GM19239 (cell line): ENCODE measurements around the gene COA7.

Source experiments
- DNase-seq: peaks from one replicate; pipeline ENCODE4 v3.0.0; 2011; ENCODE audit warnings: low spot score; ENCODE audit not compliant: insufficient read length
- FAIRE-seq: peaks from 2 replicates; lab custom pipeline; 2011; peaks lifted over from hg19 to GRCh38; lab: Jason Lieb, UNC

The COA7 gene

GRCh38 chr1:52674497-52675384 is 23.4 kb downstream of the COA7 start:
- FAIRE-seq: no peak
- DNase-seq: no peak

DNA sequence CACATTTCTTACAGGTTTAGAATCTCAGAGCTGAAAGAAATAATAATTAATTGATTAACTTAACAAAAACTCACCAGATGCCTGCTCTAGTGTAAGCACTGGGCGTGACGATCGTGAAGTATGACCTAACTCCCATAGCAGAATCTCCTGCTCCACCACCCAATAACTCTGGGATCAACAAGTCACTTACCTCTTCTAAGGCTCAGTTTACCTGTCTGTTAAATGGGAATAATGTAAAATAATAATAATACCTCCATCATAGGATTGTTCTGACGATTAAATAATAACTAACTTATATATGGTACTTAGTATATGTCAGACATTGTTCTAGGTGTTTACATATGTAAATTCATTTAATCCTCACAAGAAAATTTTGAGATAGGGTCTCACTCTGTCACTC is 24.6 kb downstream of the COA7 start:
- DNase-seq (no peak), FAIRE-seq (no peak)

- FAIRE-seq (no peak), DNase-seq (no peak)
Observed at GRCh38 chr1:52672946-52673345, 25.2 kb downstream of the COA7 start.

- FAIRE-seq (no peak), DNase-seq (no peak)
Observed at GRCh38 chr1:52670604-52671003, 27.5 kb downstream of the COA7 start.

DNA sequence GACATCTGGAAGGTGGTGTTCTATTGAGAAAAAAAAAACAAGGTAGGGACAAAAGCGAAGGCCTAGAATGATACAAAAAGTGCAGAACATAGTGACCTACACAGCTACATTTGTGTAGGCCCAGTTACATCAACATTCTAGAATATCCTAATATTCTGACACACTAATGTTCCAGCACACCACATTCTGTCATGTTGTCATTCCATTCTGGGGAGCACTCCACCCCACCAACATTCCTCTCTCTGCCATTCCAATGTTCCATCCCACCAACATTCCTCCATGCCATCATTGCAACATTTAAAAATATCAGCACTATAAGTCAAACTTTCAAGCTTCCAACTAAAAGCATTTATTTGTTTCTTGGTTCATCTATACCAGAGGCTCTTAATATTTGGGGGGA is 28.5 kb downstream of the COA7 start:
- FAIRE-seq: no peak

DNA sequence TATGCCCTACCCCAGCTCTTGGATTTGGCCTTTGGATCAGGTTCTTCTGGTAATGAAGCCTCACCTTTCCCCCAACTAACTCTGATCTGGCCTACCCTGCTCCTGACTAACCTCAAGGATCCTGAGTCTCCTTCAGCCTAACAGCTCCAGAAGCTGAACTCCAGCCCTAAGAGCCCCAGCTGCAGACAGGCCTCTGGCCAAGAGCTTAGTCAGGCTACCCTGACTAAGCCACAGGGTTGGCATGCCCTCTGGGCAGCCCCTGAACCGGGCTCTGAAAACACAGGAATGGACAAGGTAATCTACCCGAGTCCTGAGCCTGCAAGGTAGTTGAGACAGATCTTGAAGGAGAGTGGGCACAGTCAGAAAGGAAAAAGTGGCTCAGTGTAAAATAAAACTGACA is 29.4 kb downstream of the COA7 start:
- no peak for DNase-seq
- no peak for FAIRE-seq

More for the DNA sequence above, 28.5 kb downstream of the COA7 start:
- DNase-seq: no peak

- DNase-seq (no peak), FAIRE-seq (no peak)
Observed at GRCh38 chr1:52667984-52668383, 30.2 kb downstream of the COA7 start.

GRCh38 chr1:52667290-52667689 is 30.9 kb downstream of the COA7 start:
- DNase-seq (no peak), FAIRE-seq (no peak)

DNA sequence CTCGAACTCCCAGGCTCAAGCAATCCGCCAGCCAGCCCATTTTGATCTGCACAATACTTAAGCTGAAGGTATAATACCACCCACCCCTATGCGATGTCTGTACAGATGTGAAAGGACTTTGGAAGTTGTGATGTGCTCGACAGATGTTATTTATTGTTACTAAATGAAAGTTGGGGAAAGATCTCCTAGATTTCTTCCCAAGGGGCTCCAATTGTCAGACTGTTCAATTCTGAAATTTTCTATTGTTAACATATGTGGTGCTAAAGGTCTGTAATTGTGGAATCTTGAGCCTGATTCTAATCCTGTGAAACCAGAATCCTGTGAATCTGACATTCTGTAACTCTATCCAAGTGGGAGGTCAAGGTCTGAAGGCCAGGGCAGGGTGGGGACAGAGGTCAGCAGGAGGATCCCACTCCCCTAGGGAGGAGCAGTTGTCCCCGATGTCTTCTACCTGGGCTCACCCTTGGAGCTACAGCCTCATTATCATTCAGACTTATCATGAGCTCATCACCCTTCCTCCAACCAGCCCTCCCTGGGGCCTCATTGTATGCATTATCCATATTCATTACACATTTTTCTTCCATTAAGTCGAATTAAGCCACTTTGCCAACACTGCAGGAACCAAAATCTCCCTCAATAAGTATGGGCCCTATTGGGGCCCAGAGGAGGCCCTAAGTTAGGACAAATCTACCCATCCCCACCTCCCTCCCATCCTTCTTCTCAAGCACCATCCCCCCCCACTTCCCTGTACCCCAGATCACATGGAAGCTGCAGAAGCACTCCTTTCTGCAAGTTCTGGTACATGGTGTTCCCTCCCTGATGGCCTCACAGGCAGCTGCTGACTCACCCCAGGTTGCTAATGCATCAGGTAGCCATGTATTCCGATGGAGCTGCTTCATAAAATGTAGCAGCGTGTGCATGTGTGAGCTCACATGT is 32.9 kb downstream of the COA7 start:
- no peak for FAIRE-seq
- DNase-seq: no peak

DNA sequence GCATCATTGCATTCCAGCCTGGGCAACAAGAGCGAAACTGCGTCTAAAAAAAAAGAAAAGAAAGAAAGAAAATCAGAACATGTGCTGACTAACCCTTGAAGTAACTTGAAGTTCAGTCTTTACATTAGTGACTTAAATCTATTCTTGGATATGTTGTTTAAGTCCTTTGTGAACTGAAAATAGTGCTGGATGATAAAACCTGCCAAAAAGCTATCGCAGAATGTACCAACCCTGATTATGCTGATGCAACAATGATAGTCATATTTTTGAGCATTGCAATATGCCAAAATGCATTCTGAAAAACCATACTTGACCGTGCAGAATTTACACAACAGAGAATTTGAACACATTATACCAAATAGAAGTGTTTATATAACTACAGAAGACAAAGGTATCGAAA is 34.4 kb downstream of the COA7 start:
- DNase-seq (no peak), FAIRE-seq (no peak)

- FAIRE-seq (no peak), DNase-seq (no peak)
Observed at GRCh38 chr1:52662645-52663313, 35.4 kb downstream of the COA7 start.

- no peak for FAIRE-seq
Observed at GRCh38 chr1:52660807-52661206, 37.3 kb downstream of the COA7 start.

GRCh38 chr1:52659851-52660596 is 38.1 kb downstream of the COA7 start:
- DNase-seq (no peak), FAIRE-seq (no peak)

More at GRCh38 chr1:52660807-52661206, 37.3 kb downstream of the COA7 start:
- DNase-seq: no peak

DNA sequence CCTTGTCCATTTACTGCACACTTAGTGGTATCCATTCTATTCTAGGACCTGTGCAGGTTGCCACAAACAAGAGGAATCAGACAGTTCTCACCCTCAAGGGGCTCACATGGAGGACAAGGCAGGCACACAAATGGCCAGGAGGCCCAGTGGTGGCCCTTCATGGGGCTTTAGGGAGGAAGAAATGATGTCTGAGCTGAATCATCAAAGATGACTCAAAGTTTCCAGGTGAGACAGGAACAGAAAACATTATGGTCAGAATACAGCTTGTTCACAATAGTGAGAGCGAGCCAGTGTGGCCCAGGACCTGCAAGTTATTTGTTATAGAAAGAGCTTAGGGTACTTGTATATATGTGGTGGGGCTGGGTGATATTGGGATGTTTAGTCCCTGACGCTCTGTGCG is 38.8 kb downstream of the COA7 start:
- FAIRE-seq (peak; percentile 14), DNase-seq (peak; percentile 10)

- DNase-seq (no peak), FAIRE-seq (no peak)
Observed at GRCh38 chr1:52658795-52659194, 39.4 kb downstream of the COA7 start.

GRCh38 chr1:52657702-52658101 is 40.4 kb downstream of the COA7 start:
- no peak for DNase-seq
- no peak for FAIRE-seq

DNA sequence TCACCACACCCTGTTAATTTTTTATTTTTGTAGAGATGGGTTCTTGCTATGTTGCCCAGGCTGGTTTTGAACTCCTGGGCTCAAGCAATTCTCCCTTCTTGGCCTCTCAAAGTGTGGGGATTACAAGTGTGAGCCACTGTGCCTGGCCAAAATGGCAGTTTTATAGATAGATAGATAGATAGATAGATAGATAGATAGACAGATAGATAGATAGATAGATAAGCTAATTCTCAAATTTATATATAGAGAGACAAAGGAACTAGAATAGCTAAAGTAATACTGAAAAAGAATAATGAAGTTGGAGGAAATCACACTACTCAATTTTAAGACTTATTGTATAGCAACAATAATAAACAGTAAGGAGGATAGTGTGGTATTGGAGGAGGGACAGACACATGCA is 44.1 kb downstream of the COA7 start:
- FAIRE-seq: no peak

GRCh38 chr1:52653207-52653849 is 44.8 kb downstream of the COA7 start:
- no peak for FAIRE-seq
- DNase-seq: no peak

More for the DNA sequence above, 44.1 kb downstream of the COA7 start:
- DNase-seq: no peak

DNA sequence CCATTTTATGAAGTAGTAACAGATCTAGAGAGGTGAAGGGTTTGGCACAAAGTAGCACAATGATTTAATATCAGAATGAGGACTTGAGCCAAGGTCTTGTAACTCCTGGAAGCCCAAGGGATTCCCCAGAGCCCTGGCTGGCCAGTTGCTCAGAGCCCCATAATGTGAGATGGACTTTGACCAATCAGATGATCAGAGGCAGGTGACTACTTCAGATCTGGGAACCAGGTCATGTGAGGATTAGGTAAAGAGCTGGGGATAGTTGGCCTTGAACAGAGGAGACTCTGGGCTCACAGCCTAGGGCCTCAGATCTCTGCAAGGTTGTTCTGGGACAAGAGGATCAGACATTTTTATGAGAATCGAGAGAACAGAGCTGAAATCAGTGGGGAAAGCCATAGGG is 46.2 kb downstream of the COA7 start:
- DNase-seq (no peak), FAIRE-seq (no peak)
